GM23338 (cell line): Measurements from ENCODE around the gene CACNA2D2. TPM values are rescaled to one million over a fixed set of nuclear protein-coding genes. Genes with fewer than 3 reads are reported as not detected.

Experiments used
- ATAC-seq: fragments of 200-7000 bp; cut with Tn5 transposase; 3 replicates; pipeline ENCODE4 v1.9.1; 2020
- DNase-seq: peaks from one replicate; pipeline ENCODE4 v3.0.0-alpha.2; 2015; ENCODE audit warnings: low spot score
- H2AFZ ChIP-seq: fragments of 200-600 bp; sonication (generic); 2 replicates; pipeline ENCODE4 v1.8.0; 2016; ENCODE audit warnings: antibody characterized with exemption, mild to moderate bottlenecking, moderate library complexity
- H3F3A ChIP-seq: fragments of 200-600 bp; sonication (generic); replicated peaks from 2 replicates; pipeline ENCODE4 v1.8.0; 2017; ENCODE audit warnings: antibody characterized with exemption, mixed run types, low read depth
- H3K27ac ChIP-seq: fragments of 200-600 bp; sonication (generic); 2 replicates; pipeline ENCODE4 v1.6.1; 2016; ENCODE audit warnings: low read depth
- H3K27me3 ChIP-seq: fragments of 200-600 bp; sonication (generic); 2 replicates; pipeline ENCODE4 v1.8.0; 2016; ENCODE audit warnings: mild to moderate bottlenecking, mixed run types, moderate library complexity; ENCODE audit not compliant: insufficient read depth
- H3K36me3 ChIP-seq: fragments of 200-600 bp; sonication (generic); 2 replicates; pipeline ENCODE4 v1.8.0; 2016; ENCODE audit warnings: mild to moderate bottlenecking; ENCODE audit not compliant: insufficient read depth
- H3K4me1 ChIP-seq: fragments of 200-600 bp; sonication (generic); 2 replicates; pipeline ENCODE4 v1.8.0; 2016; ENCODE audit warnings: mild to moderate bottlenecking, moderate library complexity; ENCODE audit not compliant: insufficient read depth
- H3K4me2 ChIP-seq: fragments of 200-600 bp; sonication (generic); 2 replicates; pipeline ENCODE4 v1.7.1; 2017; ENCODE audit warnings: mixed run types
- H3K4me3 ChIP-seq: fragments of 200-600 bp; sonication (generic); 2 replicates; pipeline ENCODE4 v1.6.1; 2016; ENCODE audit warnings: mixed run types
- H3K79me2 ChIP-seq: fragments of 200-600 bp; sonication (generic); replicated peaks from 2 replicates; pipeline ENCODE4 v1.8.0; 2017; ENCODE audit warnings: mild to moderate bottlenecking; ENCODE audit not compliant: insufficient read depth
- H3K9me2 ChIP-seq: fragments of 200-600 bp; sonication (generic); 2 replicates; pipeline ENCODE4 v1.8.0; 2017; ENCODE audit not compliant: insufficient read depth
- H4K20me1 ChIP-seq: fragments of 200-600 bp; sonication (generic); replicated peaks from 2 replicates; pipeline ENCODE4 v1.8.0; 2017; ENCODE audit warnings: mild to moderate bottlenecking; ENCODE audit not compliant: insufficient read depth
- H3K27ac Mint-ChIP-seq: 2 replicates; pipeline ENCODE4 v1.8.0; 2020; ENCODE audit warnings: inconsistent platforms, mild to moderate bottlenecking, moderate library complexity, mixed read lengths
- H3K27me3 Mint-ChIP-seq: 3 replicates; pipeline ENCODE4 v1.8.0; 2022; ENCODE audit warnings: low read depth, mild to moderate bottlenecking, moderate library complexity, mixed read lengths, inconsistent platforms; ENCODE audit not compliant: insufficient read depth, poor library complexity
- H3K36me3 Mint-ChIP-seq: 3 replicates; pipeline ENCODE4 v1.8.0; 2021; ENCODE audit warnings: low read depth, mild to moderate bottlenecking, inconsistent platforms, moderate library complexity, mixed read lengths
- H3K4me1 Mint-ChIP-seq: 3 replicates; pipeline ENCODE4 v1.8.0; 2020; ENCODE audit warnings: mild to moderate bottlenecking, inconsistent platforms, mixed read lengths
- H3K4me3 Mint-ChIP-seq: 3 replicates; pipeline ENCODE4 v1.8.0; 2021; ENCODE audit warnings: moderate library complexity, mild to moderate bottlenecking, inconsistent platforms, mixed read lengths
- H3K9me3 Mint-ChIP-seq: 3 replicates; pipeline ENCODE4 v1.8.0; 2020; ENCODE audit warnings: moderate library complexity, mild to moderate bottlenecking, inconsistent platforms, mixed read lengths
- CREB1 ChIP-seq: fragments of 250-450 bp; sonication (Bioruptor Pico); IDR thresholded peaks from 2 replicates; pipeline ENCODE4 v1.5.0; 2020; ENCODE audit warnings: low read depth, mild to moderate bottlenecking, moderate library complexity
- CTCF ChIP-seq, 2 experiments: fragments of 200-600 bp in 1 of 2; sonication (generic) in 1 of 2; conservative IDR thresholded peaks; 2 replicates each; pipeline versions ENCODE4 v1.5.1 to v1.6.1; 2016 to 2017; ENCODE audit warnings: antibody characterized with exemption in 2 of 2, low read depth in 2 of 2, mild to moderate bottlenecking in 2 of 2, moderate library complexity in 1 of 2
- ETS1 ChIP-seq: IDR thresholded peaks from 2 replicates; pipeline ENCODE4 v1.6.1; 2016; ENCODE audit warnings: antibody characterized with exemption
- EZH2 ChIP-seq: fragments of 200-600 bp; sonication (generic); IDR thresholded peaks from one replicate; pipeline ENCODE4 v1.8.0; 2017; ENCODE audit warnings: antibody characterized with exemption, mild to moderate bottlenecking, low read depth; ENCODE audit not compliant: unreplicated experiment
- NANOG ChIP-seq: IDR thresholded peaks from 2 replicates; pipeline ENCODE4 v1.6.1; 2016; ENCODE audit warnings: antibody characterized with exemption, borderline replicate concordance
- POLR2AphosphoS5 ChIP-seq: IDR thresholded peaks from 2 replicates; pipeline ENCODE4 v1.6.1; 2016; ENCODE audit warnings: antibody characterized with exemption, low read depth
- ZNF114 ChIP-seq: fragments of 250-450 bp; sonication (Bioruptor Pico); IDR thresholded peaks from 2 replicates; pipeline ENCODE4 v1.5.0; 2020; ENCODE audit warnings: mild to moderate bottlenecking, moderate library complexity
- polyA plus RNA-seq: library from polyadenylated mRNA; unstranded; fragments of >200 nt; fragmentation: Nextera tagmentation; extraction: Ambion mirVana; gene quantifications from 2 replicates; pipeline ENCODE4 v1.2.1, GENCODE V29; 2016
- total RNA-seq: library from RNA; depleted of rRNA; stranded (reverse); fragments of >200 nt; shearing (Covaris generic); gene quantifications from 2 replicates; pipeline ENCODE4 v1.2.3, GENCODE V29; 2014
- TF ChIP-seq, protein P1 (sequence below): IDR thresholded peaks from one replicate; pipeline ENCODE4 v1.6.1; 2018; ENCODE audit warnings: antibody characterized with exemption; ENCODE audit not compliant: unreplicated experiment

The CACNA2D2 gene
- total and polyA plus RNA-seq, 2 experiments from 2014 or later, result 4.7 to 11.4 TPM

GRCh38 chr3:50542177-50543034, 39.0 kb upstream of the CACNA2D2 start:
- no peak overlapping the region for H2AFZ ChIP-seq
- no peak overlapping the region for H3K4me3 Mint-ChIP-seq
- no peaks in the 10 kb centered on the region for H3K36me3 Mint-ChIP-seq
- no peaks in the 10 kb centered on the region for H4K20me1 ChIP-seq
- no peaks in the 10 kb centered on the region for H3K9me2 ChIP-seq
- no peaks in the 10 kb centered on the region for H3K27me3 ChIP-seq
- ATAC-seq (peak; percentile 71), DNase-seq (peak; percentile 88)
- H3K9me3 Mint-ChIP-seq, result no peaks in the 10 kb centered on the region
- peaks cover 7% of the 10 kb centered on the region for H3K27me3 Mint-ChIP-seq
- no peak overlapping the region for H3K4me2 ChIP-seq
- H3F3A ChIP-seq, result no peaks in the 10 kb centered on the region
- no peak overlapping the region for H3K27ac ChIP-seq
- H3K4me1 Mint-ChIP-seq, result peaks cover 29% of the 10 kb centered on the region
- H3K4me3 ChIP-seq, result no peak overlapping the region
- no peak overlapping the region for H3K27ac Mint-ChIP-seq
- H3K79me2 ChIP-seq, result no peaks in the 10 kb centered on the region
- peaks cover 23% of the 10 kb centered on the region for H3K4me1 ChIP-seq
- H3K36me3 ChIP-seq, result no peaks in the 10 kb centered on the region
- TF ChIP-seq CTCF (conservative IDR thresholded peaks at IDR 0.05; ENCODE audit: low read depth in 2 of 2) (peak; percentile 95 to 99), ZNF114 (CRISPR knock-in tag) (no peak)

GRCh38 chr3:50539356-50540286, 36.2 kb upstream of the CACNA2D2 start:
- no peaks in the 10 kb centered on the region for H3K9me2 ChIP-seq
- H4K20me1 ChIP-seq, result no peaks in the 10 kb centered on the region
- TF ChIP-seq NANOG (no peak), EZH2 (no peak), CREB1 (no peak), POLR2AphosphoS5 (no peak), ZNF114 (CRISPR knock-in tag) (no peak), CTCF (conservative IDR thresholded peaks at IDR 0.05; ENCODE audit: low read depth in 2 of 2) (no peak), ETS1 (no peak)
- TF ChIP-seq, protein P1, sequence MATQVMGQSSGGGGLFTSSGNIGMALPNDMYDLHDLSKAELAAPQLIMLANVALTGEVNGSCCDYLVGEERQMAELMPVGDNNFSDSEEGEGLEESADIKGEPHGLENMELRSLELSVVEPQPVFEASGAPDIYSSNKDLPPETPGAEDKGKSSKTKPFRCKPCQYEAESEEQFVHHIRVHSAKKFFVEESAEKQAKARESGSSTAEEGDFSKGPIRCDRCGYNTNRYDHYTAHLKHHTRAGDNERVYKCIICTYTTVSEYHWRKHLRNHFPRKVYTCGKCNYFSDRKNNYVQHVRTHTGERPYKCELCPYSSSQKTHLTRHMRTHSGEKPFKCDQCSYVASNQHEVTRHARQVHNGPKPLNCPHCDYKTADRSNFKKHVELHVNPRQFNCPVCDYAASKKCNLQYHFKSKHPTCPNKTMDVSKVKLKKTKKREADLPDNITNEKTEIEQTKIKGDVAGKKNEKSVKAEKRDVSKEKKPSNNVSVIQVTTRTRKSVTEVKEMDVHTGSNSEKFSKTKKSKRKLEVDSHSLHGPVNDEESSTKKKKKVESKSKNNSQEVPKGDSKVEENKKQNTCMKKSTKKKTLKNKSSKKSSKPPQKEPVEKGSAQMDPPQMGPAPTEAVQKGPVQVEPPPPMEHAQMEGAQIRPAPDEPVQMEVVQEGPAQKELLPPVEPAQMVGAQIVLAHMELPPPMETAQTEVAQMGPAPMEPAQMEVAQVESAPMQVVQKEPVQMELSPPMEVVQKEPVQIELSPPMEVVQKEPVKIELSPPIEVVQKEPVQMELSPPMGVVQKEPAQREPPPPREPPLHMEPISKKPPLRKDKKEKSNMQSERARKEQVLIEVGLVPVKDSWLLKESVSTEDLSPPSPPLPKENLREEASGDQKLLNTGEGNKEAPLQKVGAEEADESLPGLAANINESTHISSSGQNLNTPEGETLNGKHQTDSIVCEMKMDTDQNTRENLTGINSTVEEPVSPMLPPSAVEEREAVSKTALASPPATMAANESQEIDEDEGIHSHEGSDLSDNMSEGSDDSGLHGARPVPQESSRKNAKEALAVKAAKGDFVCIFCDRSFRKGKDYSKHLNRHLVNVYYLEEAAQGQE, result no peak
- DNase-seq (peak; percentile 48), ATAC-seq (peak; percentile 43)
- H3K27me3 ChIP-seq, result no peaks in the 10 kb centered on the region
- Mint-ChIP-seq H3K4me3 (no peak overlapping the region), H3K4me1 (peaks cover 21% of the 10 kb centered on the region), H3K27me3 (peaks cover 6% of the 10 kb centered on the region), H3K9me3 (no peaks in the 10 kb centered on the region), H3K36me3 (no peaks in the 10 kb centered on the region), H3K27ac (no peak overlapping the region)
- peak overlapping the region; percentile 78 for H3K4me2 ChIP-seq
- no peaks in the 10 kb centered on the region for H3K79me2 ChIP-seq
- no peaks in the 10 kb centered on the region for H3F3A ChIP-seq
- H3K4me1 ChIP-seq, result peaks cover 16% of the 10 kb centered on the region
- H3K36me3 ChIP-seq, result no peaks in the 10 kb centered on the region
- no peak overlapping the region for H3K4me3 ChIP-seq
- peak overlapping the region; percentile 99 for H2AFZ ChIP-seq
- no peak overlapping the region for H3K27ac ChIP-seq
